HEK293 (cell line): Measurements from ENCODE around the gene SCRT2.
A peak's percentile ranks its signal among the peaks of the same experiment; 100 is the strongest.

Experiments
- CTCF ChIA-PET: fragments of 350-600 bp; formaldehyde crosslinking; extraction: SDS; loops from one replicate; lab custom pipeline; 2021; ENCODE audit warnings: antibody characterized with exemption; lab: Yijun Ruan, JAX
- POLR2A ChIA-PET: fragments of 300-600 bp; formaldehyde crosslinking; extraction: SDS; loops from one replicate; lab custom pipeline; 2020; ENCODE audit warnings: antibody characterized with exemption, inconsistent platforms; lab: Yijun Ruan, JAX
- H3K27ac ChIP-seq: fragments of 200-500 bp; sonication (Bioruptor generic); 2 replicates; pipeline ENCODE4 v1.5.1; 2014; ENCODE audit warnings: low read depth, low read length, control low read depth, inconsistent platforms; ENCODE audit errors: extremely low read depth
- H3K36me3 ChIP-seq, 2 experiments: fragments of 200-500 bp in 1 of 2; sonication (Bioruptor generic) in 1 of 2; 1 replicate in 1 of 2; 2 replicates in 1 of 2; pipeline ENCODE4 v1.5.1; 2014 to 2017; ENCODE audit warnings: inconsistent platforms in 2 of 2, low read length in 2 of 2; ENCODE audit not compliant: control insufficient read depth in 2 of 2, insufficient read depth in 1 of 2
- H3K4me1 ChIP-seq: fragments of 200-500 bp; sonication (Bioruptor generic); 2 replicates; pipeline ENCODE4 v1.5.1; 2014; ENCODE audit warnings: mild to moderate bottlenecking, low read length, inconsistent platforms; ENCODE audit not compliant: control insufficient read depth, insufficient read depth
- H3K4me3 ChIP-seq: 2 replicates; pipeline ENCODE4 v1.5.1; 2011; ENCODE audit warnings: low read depth, mild to moderate bottlenecking, control low read depth, low read length, moderate library complexity
- H3K9me3 ChIP-seq: fragments of 200-500 bp; sonication (Bioruptor generic); 2 replicates; pipeline ENCODE4 v1.5.1; 2014; ENCODE audit warnings: low read depth, low read length, inconsistent platforms; ENCODE audit not compliant: control insufficient read depth, insufficient read depth
- CTCF ChIP-seq: fragments of 450-650 bp; formaldehyde crosslinking; IDR thresholded peaks from 2 replicates; pipeline ENCODE4 v1.5.1; 2016; ENCODE audit warnings: missing biosample characterization, missing genetic modification characterization
- IKZF3 ChIP-seq: fragments of 450-650 bp; IDR thresholded peaks from 2 replicates; pipeline ENCODE4 v1.5.0; 2018; ENCODE audit warnings: missing biosample characterization, mild to moderate bottlenecking, missing genetic modification characterization, moderate library complexity
- SCRT1 ChIP-seq: fragments of 450-650 bp; formaldehyde crosslinking; IDR thresholded peaks from 2 replicates; pipeline ENCODE4 v1.5.1; 2016; ENCODE audit warnings: missing biosample characterization, missing genetic modification characterization, borderline replicate concordance
- SCRT2 ChIP-seq: fragments of 450-650 bp; formaldehyde crosslinking; IDR thresholded peaks from 2 replicates; pipeline ENCODE4 v1.5.1; 2016; ENCODE audit warnings: missing biosample characterization, missing genetic modification characterization
- YY2 ChIP-seq: fragments of 450-650 bp; formaldehyde crosslinking; IDR thresholded peaks from 2 replicates; pipeline ENCODE4 v1.5.1; 2016; ENCODE audit warnings: missing biosample characterization, missing genetic modification characterization
- ZBTB49 ChIP-seq: fragments of 450-650 bp; formaldehyde crosslinking; IDR thresholded peaks from 2 replicates; pipeline ENCODE4 v1.5.1; 2016; ENCODE audit warnings: missing biosample characterization, missing genetic modification characterization, low read depth
- ZNF112 ChIP-seq: fragments of 450-650 bp; formaldehyde crosslinking; IDR thresholded peaks from 2 replicates; pipeline ENCODE4 v1.5.0; 2017; ENCODE audit warnings: missing biosample characterization, missing genetic modification characterization
- ZNF132 ChIP-seq: fragments of 450-650 bp; formaldehyde crosslinking; IDR thresholded peaks from 2 replicates; pipeline ENCODE4 v1.5.1; 2017; ENCODE audit warnings: missing biosample characterization, missing genetic modification characterization, borderline replicate concordance
- ZNF174 ChIP-seq: fragments of 450-650 bp; formaldehyde crosslinking; IDR thresholded peaks from 2 replicates; pipeline ENCODE4 v1.5.0; 2017; ENCODE audit warnings: missing biosample characterization, mild to moderate bottlenecking, missing genetic modification characterization
- ZNF2 ChIP-seq: fragments of 450-650 bp; formaldehyde crosslinking; IDR thresholded peaks from 2 replicates; pipeline ENCODE4 v1.5.1; 2016; ENCODE audit warnings: missing biosample characterization, missing genetic modification characterization
- ZNF223 ChIP-seq: fragments of 450-650 bp; formaldehyde crosslinking; IDR thresholded peaks from 2 replicates; pipeline ENCODE4 v1.5.1; 2016; ENCODE audit warnings: missing biosample characterization, missing genetic modification characterization
- ZNF26 ChIP-seq: fragments of 450-650 bp; formaldehyde crosslinking; IDR thresholded peaks from 2 replicates; pipeline ENCODE4 v1.5.1; 2016; ENCODE audit warnings: missing biosample characterization, missing genetic modification characterization
- ZNF549 ChIP-seq: fragments of 450-650 bp; IDR thresholded peaks from 2 replicates; pipeline ENCODE4 v1.5.1; 2018; ENCODE audit warnings: missing biosample characterization, missing genetic modification characterization, mild to moderate bottlenecking, inconsistent platforms, moderate library complexity
- ZNF600 ChIP-seq: fragments of 450-650 bp; formaldehyde crosslinking; IDR thresholded peaks from 2 replicates; pipeline ENCODE4 v1.5.1; 2016; ENCODE audit warnings: missing biosample characterization, missing genetic modification characterization
- ZNF654 ChIP-seq: fragments of 450-650 bp; formaldehyde crosslinking; IDR thresholded peaks from 2 replicates; pipeline ENCODE4 v1.5.1; 2016; ENCODE audit warnings: low read depth, missing biosample characterization, missing genetic modification characterization
- ZNF692 ChIP-seq: fragments of 450-650 bp; formaldehyde crosslinking; IDR thresholded peaks from 2 replicates; pipeline ENCODE4 v1.5.1; 2016; ENCODE audit warnings: missing biosample characterization, missing genetic modification characterization
- ZNF785 ChIP-seq: fragments of 450-650 bp; formaldehyde crosslinking; IDR thresholded peaks from 2 replicates; pipeline ENCODE4 v1.5.1; 2016; ENCODE audit warnings: missing biosample characterization, missing genetic modification characterization
- ZSCAN30 ChIP-seq: fragments of 450-650 bp; IDR thresholded peaks from 2 replicates; pipeline ENCODE4 v1.5.1; 2018; ENCODE audit warnings: missing biosample characterization, mild to moderate bottlenecking, missing genetic modification characterization, moderate library complexity

The SCRT2 gene

GRCh38 chr20:668050-668449 is 7.6 kb downstream of the SCRT2 start (continued):
- no peak for TF ChIP-seq ZNF132 (tag by site-specific recombination)

- ChIA-PET CTCF (interaction anchor here (0.5 to 5.0 kb wide), 65 partner anchors 11 to 413 kb away, joined by 3 to 81 read pairs (median 5); partner anchors contain the start of gene SRXN1), POLR2A (interaction anchor here (0.5 kb wide), 1 partner anchor 33 kb away, joined by 3 read pairs; no protein-coding TSS in a partner anchor)
- TF ChIP-seq ZNF112 (no peak), ZNF785 (tag by site-specific recombination) (no peak), ZNF549 (tag by site-specific recombination) (no peak), IKZF3 (no peak), ZNF2 (tag by site-specific recombination) (no peak), ZNF600 (tag by site-specific recombination) (0 out of 2 replicates have a peak, but pooled peaks have one; percentile 22), ZNF223 (tag by site-specific recombination) (no peak), CTCF (tag by site-specific recombination) (peak; percentile 54; the same call in 1 of the 2 replicates), ZNF174 (tag by site-specific recombination) (no peak), YY2 (tag by site-specific recombination) (no peak), ZSCAN30 (tag by site-specific recombination) (no peak), ZBTB49 (tag by site-specific recombination) (no peak), ZNF692 (tag by site-specific recombination) (no peak), SCRT1 (tag by site-specific recombination) (peak; percentile 80), ZNF654 (tag by site-specific recombination) (peak; percentile 21; the same call in 1 of the 2 replicates), ZNF26 (no peak), SCRT2 (tag by site-specific recombination) (peak; percentile 85)
- Histone ChIP-seq H3K4me3 (no peak overlapping the region), H3K27ac (no peak overlapping the region), H3K4me1 (no peaks in the 10 kb centered on the region), H3K9me3 (no peaks in the 10 kb centered on the region), H3K36me3 (no peaks in the 10 kb centered on the region)
Observed at GRCh38 chr20:667351-668034, 8.1 kb downstream of the SCRT2 start.
